GM23338 (cell line): Measurements from ENCODE around the gene CALML5. TPM values are rescaled to one million over a fixed set of nuclear protein-coding genes. Genes with fewer than 3 reads are reported as not detected.

Source experiments
- ATAC-seq: fragments of 200-7000 bp; cut with Tn5 transposase; 3 replicates; pipeline ENCODE4 v1.9.1; 2020
- DNase-seq: peaks from one replicate; pipeline ENCODE4 v3.0.0-alpha.2; 2015; ENCODE audit warnings: low spot score
- H2AFZ ChIP-seq: fragments of 200-600 bp; sonication (generic); 2 replicates; pipeline ENCODE4 v1.8.0; 2016; ENCODE audit warnings: antibody characterized with exemption, mild to moderate bottlenecking, moderate library complexity
- H3F3A ChIP-seq: fragments of 200-600 bp; sonication (generic); replicated peaks from 2 replicates; pipeline ENCODE4 v1.8.0; 2017; ENCODE audit warnings: antibody characterized with exemption, mixed run types, low read depth
- H3K27ac ChIP-seq: fragments of 200-600 bp; sonication (generic); 2 replicates; pipeline ENCODE4 v1.6.1; 2016; ENCODE audit warnings: low read depth
- H3K27me3 ChIP-seq: fragments of 200-600 bp; sonication (generic); 2 replicates; pipeline ENCODE4 v1.8.0; 2016; ENCODE audit warnings: mild to moderate bottlenecking, mixed run types, moderate library complexity; ENCODE audit not compliant: insufficient read depth
- H3K36me3 ChIP-seq: fragments of 200-600 bp; sonication (generic); 2 replicates; pipeline ENCODE4 v1.8.0; 2016; ENCODE audit warnings: mild to moderate bottlenecking; ENCODE audit not compliant: insufficient read depth
- H3K4me1 ChIP-seq: fragments of 200-600 bp; sonication (generic); 2 replicates; pipeline ENCODE4 v1.8.0; 2016; ENCODE audit warnings: mild to moderate bottlenecking, moderate library complexity; ENCODE audit not compliant: insufficient read depth
- H3K4me2 ChIP-seq: fragments of 200-600 bp; sonication (generic); 2 replicates; pipeline ENCODE4 v1.7.1; 2017; ENCODE audit warnings: mixed run types
- H3K4me3 ChIP-seq: fragments of 200-600 bp; sonication (generic); 2 replicates; pipeline ENCODE4 v1.6.1; 2016; ENCODE audit warnings: mixed run types
- H3K79me2 ChIP-seq: fragments of 200-600 bp; sonication (generic); replicated peaks from 2 replicates; pipeline ENCODE4 v1.8.0; 2017; ENCODE audit warnings: mild to moderate bottlenecking; ENCODE audit not compliant: insufficient read depth
- H3K9me2 ChIP-seq: fragments of 200-600 bp; sonication (generic); 2 replicates; pipeline ENCODE4 v1.8.0; 2017; ENCODE audit not compliant: insufficient read depth
- H4K20me1 ChIP-seq: fragments of 200-600 bp; sonication (generic); replicated peaks from 2 replicates; pipeline ENCODE4 v1.8.0; 2017; ENCODE audit warnings: mild to moderate bottlenecking; ENCODE audit not compliant: insufficient read depth
- H3K27ac Mint-ChIP-seq: 2 replicates; pipeline ENCODE4 v1.8.0; 2020; ENCODE audit warnings: inconsistent platforms, mild to moderate bottlenecking, moderate library complexity, mixed read lengths
- H3K27me3 Mint-ChIP-seq: 3 replicates; pipeline ENCODE4 v1.8.0; 2022; ENCODE audit warnings: low read depth, mild to moderate bottlenecking, moderate library complexity, mixed read lengths, inconsistent platforms; ENCODE audit not compliant: insufficient read depth, poor library complexity
- H3K36me3 Mint-ChIP-seq: 3 replicates; pipeline ENCODE4 v1.8.0; 2021; ENCODE audit warnings: low read depth, mild to moderate bottlenecking, inconsistent platforms, moderate library complexity, mixed read lengths
- H3K4me1 Mint-ChIP-seq: 3 replicates; pipeline ENCODE4 v1.8.0; 2020; ENCODE audit warnings: mild to moderate bottlenecking, inconsistent platforms, mixed read lengths
- H3K4me3 Mint-ChIP-seq: 3 replicates; pipeline ENCODE4 v1.8.0; 2021; ENCODE audit warnings: moderate library complexity, mild to moderate bottlenecking, inconsistent platforms, mixed read lengths
- H3K9me3 Mint-ChIP-seq: 3 replicates; pipeline ENCODE4 v1.8.0; 2020; ENCODE audit warnings: moderate library complexity, mild to moderate bottlenecking, inconsistent platforms, mixed read lengths
- CREB1 ChIP-seq: fragments of 250-450 bp; sonication (Bioruptor Pico); IDR thresholded peaks from 2 replicates; pipeline ENCODE4 v1.5.0; 2020; ENCODE audit warnings: low read depth, mild to moderate bottlenecking, moderate library complexity
- CTCF ChIP-seq, 2 experiments: fragments of 200-600 bp in 1 of 2; sonication (generic) in 1 of 2; conservative IDR thresholded peaks; 2 replicates each; pipeline versions ENCODE4 v1.5.1 to v1.6.1; 2016 to 2017; ENCODE audit warnings: antibody characterized with exemption in 2 of 2, low read depth in 2 of 2, mild to moderate bottlenecking in 2 of 2, moderate library complexity in 1 of 2
- ETS1 ChIP-seq: IDR thresholded peaks from 2 replicates; pipeline ENCODE4 v1.6.1; 2016; ENCODE audit warnings: antibody characterized with exemption
- EZH2 ChIP-seq: fragments of 200-600 bp; sonication (generic); IDR thresholded peaks from one replicate; pipeline ENCODE4 v1.8.0; 2017; ENCODE audit warnings: antibody characterized with exemption, mild to moderate bottlenecking, low read depth; ENCODE audit not compliant: unreplicated experiment
- NANOG ChIP-seq: IDR thresholded peaks from 2 replicates; pipeline ENCODE4 v1.6.1; 2016; ENCODE audit warnings: antibody characterized with exemption, borderline replicate concordance
- REST ChIP-seq: IDR thresholded peaks from one replicate; pipeline ENCODE4 v1.6.1; 2018; ENCODE audit warnings: antibody characterized with exemption; ENCODE audit not compliant: unreplicated experiment
- ZNF331 ChIP-seq: fragments of 250-450 bp; sonication (Bioruptor Pico); IDR thresholded peaks from 2 replicates; pipeline ENCODE4 v1.5.0; 2020; ENCODE audit warnings: low read depth, mild to moderate bottlenecking, moderate library complexity
- polyA plus RNA-seq: library from polyadenylated mRNA; unstranded; fragments of >200 nt; fragmentation: Nextera tagmentation; extraction: Ambion mirVana; gene quantifications from 2 replicates; pipeline ENCODE4 v1.2.1, GENCODE V29; 2016
- total RNA-seq: library from RNA; depleted of rRNA; stranded (reverse); fragments of >200 nt; shearing (Covaris generic); gene quantifications from 2 replicates; pipeline ENCODE4 v1.2.3, GENCODE V29; 2014

The CALML5 gene
- total and polyA plus RNA-seq, 2 experiments from 2014 or later: 0.40 TPM; not detected in 1

- peak overlapping the region; percentile 50; the same call in 2 of the 3 replicates for H3K4me3 Mint-ChIP-seq
These were observed 33.4 kb downstream of the CALML5 start for GRCh38 chr10:5465976-5466450.

DNA sequence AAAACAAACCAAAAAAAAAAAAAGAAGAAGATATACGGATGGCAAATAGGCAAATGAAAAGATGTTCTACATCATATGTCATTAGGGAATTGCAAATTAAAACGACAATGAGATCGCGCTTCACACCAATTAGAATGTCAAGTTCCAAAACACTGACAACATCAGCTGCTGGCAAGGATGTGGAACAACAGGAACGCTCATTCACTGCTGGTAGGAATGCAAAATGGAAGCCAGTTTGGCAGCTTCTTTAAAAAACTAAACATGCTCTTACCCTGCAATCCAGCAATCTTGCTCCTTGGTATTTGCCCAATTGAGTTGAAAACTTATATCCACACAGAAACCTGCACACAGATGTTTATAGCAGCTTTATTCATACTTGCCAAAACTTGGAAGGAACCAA is 34.8 kb downstream of the CALML5 start:
- Mint-ChIP-seq H3K27me3 (peaks cover 19% of the 10 kb centered on the region), H3K4me1 (peaks cover 46% of the 10 kb centered on the region), H3K4me3 (no peak overlapping the region), H3K27ac (no peak overlapping the region), H3K36me3 (peaks cover 83% of the 10 kb centered on the region), H3K9me3 (peaks cover 59% of the 10 kb centered on the region)
- Histone ChIP-seq H3K79me2 (no peaks in the 10 kb centered on the region), H3K36me3 (0 out of 2 replicates have a peak, but pooled peaks cover 3% of the 10 kb centered on the region), H3K4me1 (peaks cover 29% of the 10 kb centered on the region), H3K4me2 (no peak overlapping the region), H3K9me2 (peaks cover 5% of the 10 kb centered on the region; the same call in 1 of the 2 replicates), H3K4me3 (no peak overlapping the region), H4K20me1 (no peaks in the 10 kb centered on the region), H3K27me3 (no peaks in the 10 kb centered on the region), H3K27ac (no peak overlapping the region), H3F3A (0 out of 2 replicates have a peak, but pooled peaks cover 4% of the 10 kb centered on the region), H2AFZ (no peak overlapping the region)
- no peak for ATAC-seq
- DNase-seq: no peak
- no peak for TF ChIP-seq CTCF (conservative IDR thresholded peaks at IDR 0.05; ENCODE audit: low read depth in 2 of 2)
- TF ChIP-seq NANOG: no peak
- TF ChIP-seq ETS1: no peak
- TF ChIP-seq EZH2: no peak
- no peak for TF ChIP-seq ZNF331
- TF ChIP-seq CREB1 (CRISPR knock-in tag): no peak

More at GRCh38 chr10:5465976-5466450, 33.4 kb downstream of the CALML5 start:
- H3K27me3 Mint-ChIP-seq: peaks cover 19% of the 10 kb centered on the region
- Histone ChIP-seq H3F3A (0 out of 2 replicates have a peak, but pooled peaks cover 4% of the 10 kb centered on the region), H3K27ac (peak overlapping the region; percentile 91), H3K4me2 (peak overlapping the region; percentile 72), H2AFZ (peak overlapping the region; percentile 83; the same call in 1 of the 2 replicates), H3K4me3 (peak overlapping the region; percentile 33; the same call in 1 of the 2 replicates), H4K20me1 (no peaks in the 10 kb centered on the region), H3K36me3 (0 out of 2 replicates have a peak, but pooled peaks cover 3% of the 10 kb centered on the region), H3K79me2 (no peaks in the 10 kb centered on the region), H3K27me3 (no peaks in the 10 kb centered on the region), H3K4me1 (peaks cover 29% of the 10 kb centered on the region), H3K9me2 (peaks cover 5% of the 10 kb centered on the region; the same call in 1 of the 2 replicates)
- TF ChIP-seq REST: no peak
- peak; percentile 28 for DNase-seq
- peaks cover 67% of the 10 kb centered on the region for H3K9me3 Mint-ChIP-seq
- ATAC-seq: peak; percentile 31
- peaks cover 82% of the 10 kb centered on the region for H3K36me3 Mint-ChIP-seq
- peak overlapping the region; percentile 97 for H3K27ac Mint-ChIP-seq
- peaks cover 46% of the 10 kb centered on the region for H3K4me1 Mint-ChIP-seq
